Measurements from ENCODE around the gene C6orf89.
"Not testable (repeated sequence)": the region's sequence is repeated elsewhere in the genome, so short reads cannot be mapped to it uniquely, and the experiment has no call there.

The C6orf89 gene

GRCh38 chr6:36888654-36889481 lies 3.1 kb downstream of the C6orf89 start:
- no peak for FAIRE-seq

GRCh38 chr6:36890112-36890663 lies 4.4 kb downstream of the C6orf89 start:
- FAIRE-seq = no peak

GRCh38 chr6:36891153-36891552 lies 5.4 kb downstream of the C6orf89 start:
- not testable (repeated sequence) for FAIRE-seq

GRCh38 chr6:36893976-36894932 lies 8.5 kb downstream of the C6orf89 start:
- no peak for FAIRE-seq

GRCh38 chr6:36897609-36898008 lies 11.9 kb downstream of the C6orf89 start:
- FAIRE-seq = no peak

- FAIRE-seq = no peak
These were observed 18.4 kb downstream of the C6orf89 start for GRCh38 chr6:36904114-36904513.

- no peak for FAIRE-seq
These were observed 19.2 kb downstream of the C6orf89 start for GRCh38 chr6:36904851-36905393.

GRCh38 chr6:36906539-36907325 lies 21.0 kb downstream of the C6orf89 start:
- FAIRE-seq = no peak

GRCh38 chr6:36907781-36908180 lies 22.0 kb downstream of the C6orf89 start:
- no peak for FAIRE-seq

GRCh38 chr6:36908747-36909146 lies 23.0 kb downstream of the C6orf89 start:
- FAIRE-seq = no peak

- no peak for FAIRE-seq
These were observed 26.3 kb downstream of the C6orf89 start for GRCh38 chr6:36912030-36912454.

GRCh38 chr6:36912586-36912985 lies 26.8 kb downstream of the C6orf89 start:
- no peak for FAIRE-seq

- no peak for FAIRE-seq
These were observed 27.3 kb downstream of the C6orf89 start for GRCh38 chr6:36913082-36913481.

GRCh38 chr6:36914227-36914794 lies 28.6 kb downstream of the C6orf89 start:
- no peak for FAIRE-seq

- no peak for FAIRE-seq
These were observed 29.8 kb downstream of the C6orf89 start for GRCh38 chr6:36915599-36915998.

GRCh38 chr6:36916126-36916525 lies 30.4 kb downstream of the C6orf89 start:
- no peak for FAIRE-seq

- no peak for FAIRE-seq
These were observed 31.9 kb downstream of the C6orf89 start for GRCh38 chr6:36917541-36918193.

GRCh38 chr6:36920049-36920448 lies 34.3 kb downstream of the C6orf89 start:
- FAIRE-seq = no peak

GRCh38 chr6:36920546-36920945 lies 34.8 kb downstream of the C6orf89 start:
- FAIRE-seq = no peak

- no peak for FAIRE-seq
These were observed 38.4 kb downstream of the C6orf89 start for GRCh38 chr6:36924131-36924530.

GRCh38 chr6:36924778-36925374 lies 39.1 kb downstream of the C6orf89 start:
- no peak for FAIRE-seq

All from TTC549 (cell line).